Hepatocyte (in vitro differentiated cells): ENCODE data around the gene CFAP92. TPM values are rescaled to one million over a fixed set of nuclear protein-coding genes. Genes with fewer than 3 reads are reported as not detected.

Experiments
- DNase-seq: peaks from one replicate; pipeline ENCODE4 v3.0.0-alpha.2; 2016; ENCODE audit warnings: low spot score
- H2AFZ ChIP-seq: fragments of 200-600 bp; sonication (generic); 2 replicates; pipeline ENCODE4 v1.6.0; 2016; ENCODE audit warnings: antibody characterized with exemption, mild to moderate bottlenecking
- H3K27ac ChIP-seq: fragments of 200-600 bp; sonication (generic); 2 replicates; pipeline ENCODE4 v1.5.1; 2016; ENCODE audit warnings: mild to moderate bottlenecking
- H3K27me3 ChIP-seq: fragments of 200-600 bp; sonication (generic); 2 replicates; pipeline ENCODE4 v1.6.1; 2016
- H3K36me3 ChIP-seq: fragments of 200-600 bp; sonication (generic); replicated peaks from 2 replicates; pipeline ENCODE4 v1.5.1; 2016; ENCODE audit warnings: low read depth; ENCODE audit not compliant: insufficient read depth
- H3K4me1 ChIP-seq: fragments of 200-600 bp; sonication (generic); 2 replicates; pipeline ENCODE4 v1.5.1; 2016; ENCODE audit warnings: mild to moderate bottlenecking, moderate library complexity; ENCODE audit not compliant: insufficient read depth
- H3K4me2 ChIP-seq: fragments of 200-600 bp; sonication (generic); 2 replicates; pipeline ENCODE4 v1.6.0; 2016
- H3K4me3 ChIP-seq: fragments of 200-600 bp; sonication (generic); 2 replicates; pipeline ENCODE4 v1.5.1; 2016; ENCODE audit warnings: mild to moderate bottlenecking
- H3K79me2 ChIP-seq: fragments of 200-600 bp; sonication (generic); 2 replicates; pipeline ENCODE4 v1.6.0; 2017; ENCODE audit warnings: mild to moderate bottlenecking
- H3K9me2 ChIP-seq: fragments of 200-600 bp; sonication (generic); replicated peaks from 2 replicates; pipeline ENCODE4 v1.6.0; 2017; ENCODE audit warnings: mild to moderate bottlenecking; ENCODE audit not compliant: insufficient read depth
- H3K9me3 ChIP-seq: fragments of 200-600 bp; sonication (generic); 2 replicates; pipeline ENCODE4 v1.5.1; 2016; ENCODE audit warnings: low read depth, mild to moderate bottlenecking
- H4K20me1 ChIP-seq: fragments of 200-600 bp; sonication (generic); 2 replicates; pipeline ENCODE4 v1.6.0; 2016; ENCODE audit warnings: mild to moderate bottlenecking; ENCODE audit not compliant: insufficient read depth, poor library complexity, severe bottlenecking
- EZH2 ChIP-seq: fragments of 200-600 bp; sonication (generic); IDR thresholded peaks from 2 replicates; pipeline ENCODE4 v1.6.1; 2016; ENCODE audit warnings: antibody characterized with exemption, mild to moderate bottlenecking, borderline replicate concordance
- EZH2phosphoT487 ChIP-seq: fragments of 200-600 bp; sonication (generic); IDR thresholded peaks from one replicate; pipeline ENCODE4 v1.6.1; 2018; ENCODE audit warnings: antibody characterized with exemption, mild to moderate bottlenecking, low read depth, moderate library complexity; ENCODE audit not compliant: unreplicated experiment, severe bottlenecking
- WGBS: methylation state at CpG from one replicate; pipeline ENCODE4 v1.1.6; 2016; ENCODE audit warnings: low lambda C conversion rate; ENCODE audit errors: missing lambda C conversion rate; 5-methylcytosine and 5-hydroxymethylcytosine counted together
- polyA plus RNA-seq: library from polyadenylated mRNA; unstranded; fragments of >200 nt; fragmentation: Nextera tagmentation; extraction: Ambion mirVana; gene quantifications from 2 replicates; pipeline ENCODE4 v1.2.1, GENCODE V29; 2016
- total RNA-seq: library from RNA; depleted of rRNA; stranded (reverse); fragments of >200 nt; gene quantifications from 2 replicates; pipeline ENCODE4 v1.2.3, GENCODE V29; 2014
- TF ChIP-seq, protein P1 (sequence below): fragments of 200-600 bp; sonication (generic); IDR thresholded peaks from 2 replicates; pipeline ENCODE4 v1.5.1; 2016; ENCODE audit warnings: antibody characterized with exemption, mild to moderate bottlenecking; ENCODE audit not compliant: poor library complexity

CFAP92 gene
- total and polyA plus RNA-seq, 2 experiments from 2014 or later: 0.17 to 0.35 TPM

DNA sequence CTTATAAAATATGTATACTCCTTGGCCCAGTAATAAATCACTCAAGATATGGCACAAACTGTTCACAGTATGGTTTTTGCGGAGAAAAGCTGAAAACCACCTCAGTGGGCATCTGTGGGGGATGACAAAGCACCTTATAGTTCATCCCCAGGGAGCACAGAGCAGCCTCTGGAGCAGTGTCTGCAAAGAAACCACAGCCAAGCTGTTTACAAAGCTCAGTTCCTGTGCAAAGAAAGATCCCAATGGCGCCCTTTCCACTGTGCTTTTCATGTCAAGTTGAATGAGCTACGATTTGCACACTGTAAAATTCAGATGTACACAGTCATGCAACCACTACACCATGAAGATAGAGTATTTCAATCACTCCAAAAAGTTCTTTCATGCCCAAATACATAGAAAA, 4.7 kb upstream of the CFAP92 start:
- Histone ChIP-seq H4K20me1 (no peaks in the 10 kb centered on the region), H3K36me3 (no peaks in the 10 kb centered on the region), H2AFZ (no peak overlapping the region), H3K79me2 (no peaks in the 10 kb centered on the region), H3K4me3 (no peak overlapping the region), H3K4me2 (no peak overlapping the region), H3K4me1 (peaks cover 5% of the 10 kb centered on the region), H3K9me3 (no peaks in the 10 kb centered on the region), H3K27me3 (peaks cover 61% of the 10 kb centered on the region), H3K9me2 (no peaks in the 10 kb centered on the region), H3K27ac (no peak overlapping the region)
- WGBS: 50% methylated on average over 3 of the region's 3 CpGs
- DNase-seq: no peak
- no peak for TF ChIP-seq EZH2phosphoT487
- TF ChIP-seq, protein P1, sequence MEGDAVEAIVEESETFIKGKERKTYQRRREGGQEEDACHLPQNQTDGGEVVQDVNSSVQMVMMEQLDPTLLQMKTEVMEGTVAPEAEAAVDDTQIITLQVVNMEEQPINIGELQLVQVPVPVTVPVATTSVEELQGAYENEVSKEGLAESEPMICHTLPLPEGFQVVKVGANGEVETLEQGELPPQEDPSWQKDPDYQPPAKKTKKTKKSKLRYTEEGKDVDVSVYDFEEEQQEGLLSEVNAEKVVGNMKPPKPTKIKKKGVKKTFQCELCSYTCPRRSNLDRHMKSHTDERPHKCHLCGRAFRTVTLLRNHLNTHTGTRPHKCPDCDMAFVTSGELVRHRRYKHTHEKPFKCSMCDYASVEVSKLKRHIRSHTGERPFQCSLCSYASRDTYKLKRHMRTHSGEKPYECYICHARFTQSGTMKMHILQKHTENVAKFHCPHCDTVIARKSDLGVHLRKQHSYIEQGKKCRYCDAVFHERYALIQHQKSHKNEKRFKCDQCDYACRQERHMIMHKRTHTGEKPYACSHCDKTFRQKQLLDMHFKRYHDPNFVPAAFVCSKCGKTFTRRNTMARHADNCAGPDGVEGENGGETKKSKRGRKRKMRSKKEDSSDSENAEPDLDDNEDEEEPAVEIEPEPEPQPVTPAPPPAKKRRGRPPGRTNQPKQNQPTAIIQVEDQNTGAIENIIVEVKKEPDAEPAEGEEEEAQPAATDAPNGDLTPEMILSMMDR: no peak
- no peak for TF ChIP-seq EZH2

DNA sequence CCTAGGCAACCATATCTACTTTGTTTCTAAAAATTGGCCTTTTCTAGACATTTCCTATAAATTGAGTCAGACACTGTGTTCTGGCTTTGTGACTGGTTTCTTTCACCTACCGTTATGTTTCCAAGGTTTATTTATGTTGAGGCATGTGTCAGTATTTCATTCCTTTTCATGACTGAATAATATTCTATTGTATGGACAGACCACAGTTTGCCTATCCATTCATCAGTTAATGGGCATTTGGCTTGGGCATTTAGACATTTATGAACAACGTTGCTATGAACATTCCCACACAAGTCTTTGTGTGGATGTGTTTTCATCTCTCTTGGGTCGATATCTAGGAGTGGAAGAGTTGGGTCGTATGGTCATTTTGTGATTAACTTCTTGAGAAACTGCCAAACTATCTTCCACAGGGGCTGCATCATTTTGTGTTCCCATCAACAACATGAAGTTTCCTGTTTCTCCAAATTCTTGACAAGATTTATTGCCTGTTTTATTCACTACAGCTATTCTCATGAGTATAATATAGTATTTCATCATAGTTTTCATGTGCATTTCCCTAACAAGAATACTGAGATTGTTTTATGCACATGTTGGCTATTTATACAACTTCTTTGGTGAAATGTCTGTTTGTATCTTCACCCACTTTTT, 3.7 kb upstream of the CFAP92 start:
- Histone ChIP-seq H3K4me3 (no peak overlapping the region), H3K79me2 (no peaks in the 10 kb centered on the region), H4K20me1 (no peaks in the 10 kb centered on the region), H3K9me2 (no peaks in the 10 kb centered on the region), H3K9me3 (no peaks in the 10 kb centered on the region), H3K4me1 (peaks cover 3% of the 10 kb centered on the region), H3K4me2 (no peak overlapping the region), H2AFZ (no peak overlapping the region), H3K36me3 (no peaks in the 10 kb centered on the region), H3K27me3 (peaks cover 58% of the 10 kb centered on the region), H3K27ac (no peak overlapping the region)
- TF ChIP-seq EZH2phosphoT487 (no peak), EZH2 (no peak)
- TF ChIP-seq, protein P1: no peak
- WGBS: 88% methylated on average over 4 of the region's 4 CpGs
- DNase-seq: no peak

DNA sequence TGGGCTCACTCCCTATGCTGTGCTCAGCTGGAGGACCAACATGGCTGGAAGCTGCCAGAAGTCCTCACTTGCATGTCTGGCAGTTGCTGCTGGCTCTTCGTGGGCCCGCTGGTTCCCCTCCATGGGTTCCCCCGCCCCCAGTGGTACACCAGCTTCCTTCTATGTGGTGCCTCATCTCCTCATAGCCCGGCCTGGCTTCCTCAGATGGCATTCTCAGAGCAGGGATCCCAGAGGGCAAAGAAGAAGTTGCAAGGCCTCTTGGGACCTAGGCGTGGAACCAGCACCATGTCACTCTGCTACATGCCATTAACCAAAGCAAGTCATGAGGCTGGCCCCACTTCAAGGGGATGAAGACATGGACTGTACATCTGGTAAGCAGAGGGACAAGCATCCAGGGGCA, 2.9 kb upstream of the CFAP92 start:
- no peak overlapping the region for H3K27ac ChIP-seq
- H3K27me3 ChIP-seq: peaks cover 51% of the 10 kb centered on the region
- WGBS: 88% methylated on average over 5 of the region's 5 CpGs
- TF ChIP-seq EZH2 (no peak), EZH2phosphoT487 (no peak)
- TF ChIP-seq, protein P1: no peak
- no peaks in the 10 kb centered on the region for H4K20me1 ChIP-seq
- H3K36me3 ChIP-seq: no peaks in the 10 kb centered on the region
- no peaks in the 10 kb centered on the region for H3K9me2 ChIP-seq
- H3K4me1 ChIP-seq: peaks cover 3% of the 10 kb centered on the region
- H3K4me2 ChIP-seq: no peak overlapping the region
- H3K9me3 ChIP-seq: no peaks in the 10 kb centered on the region
- H3K79me2 ChIP-seq: no peaks in the 10 kb centered on the region
- H2AFZ ChIP-seq: no peak overlapping the region
- DNase-seq: no peak
- no peak overlapping the region for H3K4me3 ChIP-seq
